Effector CD4-positive, alpha-beta T cell (primary cell): ENCODE results near the gene CYB5R2. TPM values are rescaled to one million over a fixed set of nuclear protein-coding genes. Genes with fewer than 3 reads are reported as not detected.

ENCODE experiments used
- DNase-seq: peaks from one replicate; pipeline ENCODE4 v3.0.0-alpha.2; 2020
- total RNA-seq: gene quantifications from one replicate; lab custom pipeline; 2026; lab: John Stamatoyannopoulos, UW

CYB5R2 gene
- total RNA-seq, result not detected

- no peak for DNase-seq
Observed at GRCh38 chr11:7672960-7673723, at the start of gene CYB5R2. Gene CYB5R2 (minus strand): TSS chr11:7673500. CDS start chr11:7672825, 675 bp downstream.

GRCh38 chr11:7714786-7715185 lies 41.5 kb upstream of the CYB5R2 start:
- DNase-seq, result no peak

GRCh38 chr11:7706377-7706776 lies 33.1 kb upstream of the CYB5R2 start, which contains the start of gene OVCH2:
Gene OVCH2 (minus strand): TSS chr11:7706477. CDS start chr11:7706394, 83 bp downstream.
- DNase-seq, result no peak

GRCh38 chr11:7703740-7704139 lies 30.4 kb upstream of the CYB5R2 start:
- no peak for DNase-seq

GRCh38 chr11:7696424-7696823 lies 23.1 kb upstream of the CYB5R2 start:
- DNase-seq, result no peak

- no peak for DNase-seq
Observed at GRCh38 chr11:7694235-7694634, 20.9 kb upstream of the CYB5R2 start.

- DNase-seq, result no peak
Observed at GRCh38 chr11:7692426-7692825, 19.1 kb upstream of the CYB5R2 start.

- no peak for DNase-seq
Observed at GRCh38 chr11:7691759-7692350, 18.6 kb upstream of the CYB5R2 start.

- no peak for DNase-seq
Observed at GRCh38 chr11:7690648-7691047, 17.3 kb upstream of the CYB5R2 start.

GRCh38 chr11:7689239-7689638 lies 15.9 kb upstream of the CYB5R2 start:
- DNase-seq, result no peak

- no peak for DNase-seq
Observed at GRCh38 chr11:7688238-7688826, 15.0 kb upstream of the CYB5R2 start.

- no peak for DNase-seq
Observed at GRCh38 chr11:7687386-7687785, 14.1 kb upstream of the CYB5R2 start.

- no peak for DNase-seq
Observed at GRCh38 chr11:7686761-7687160, 13.5 kb upstream of the CYB5R2 start.

- no peak for DNase-seq
Observed at GRCh38 chr11:7683571-7683970, 10.3 kb upstream of the CYB5R2 start.

GRCh38 chr11:7677796-7678201 lies 4.5 kb upstream of the CYB5R2 start:
- no peak for DNase-seq

GRCh38 chr11:7677071-7677470 lies 3.8 kb upstream of the CYB5R2 start:
- DNase-seq, result no peak

- no peak for DNase-seq
Observed at GRCh38 chr11:7675631-7676030, 2.3 kb upstream of the CYB5R2 start.

- DNase-seq, result no peak
Observed at GRCh38 chr11:7673724-7674434, 579 bp upstream of the CYB5R2 start.

- DNase-seq, result no peak
Observed at GRCh38 chr11:7672276-7672959, 882 bp downstream of the CYB5R2 start.

- DNase-seq, result no peak
Observed at GRCh38 chr11:7671347-7672215, 1.7 kb downstream of the CYB5R2 start.

GRCh38 chr11:7670641-7671040 lies 2.7 kb downstream of the CYB5R2 start:
- DNase-seq, result no peak

GRCh38 chr11:7668911-7669310 lies 4.4 kb downstream of the CYB5R2 start:
- no peak for DNase-seq
